K562 (cell line): ENCODE data around the gene LILRA2. TPM values are rescaled to one million over a fixed set of nuclear protein-coding genes. Genes with fewer than 3 reads are reported as not detected.

Experiments used
- CTBP1 ChIP-seq: fragments of 450-650 bp; IDR thresholded peaks from 2 replicates; pipeline ENCODE4 v1.6.1; 2016; ENCODE audit warnings: borderline replicate concordance
- CXXC5 ChIP-seq: fragments of 250-450 bp; sonication (Bioruptor Pico); IDR thresholded peaks from 2 replicates; pipeline ENCODE4 v1.8.0; 2022; ENCODE audit warnings: inconsistent platforms, mild to moderate bottlenecking, moderate library complexity
- DDX20 ChIP-seq: fragments of 450-650 bp; IDR thresholded peaks from 2 replicates; pipeline ENCODE4 v1.6.1; 2016; ENCODE audit warnings: missing genetic modification characterization, low read depth, mild to moderate bottlenecking, missing compliant biosample characterization, moderate library complexity
- GABPB2 ChIP-seq: fragments of 250-450 bp; sonication (Bioruptor Pico); conservative IDR thresholded peaks from 2 replicates; pipeline ENCODE4 v1.5.1; 2021; ENCODE audit warnings: mild to moderate bottlenecking
- HNRNPLL ChIP-seq: fragments of 200-400 bp; formaldehyde crosslinking; IDR thresholded peaks from 2 replicates; pipeline ENCODE4 v1.6.1; 2017; ENCODE audit warnings: low read length, low read depth, mild to moderate bottlenecking; ENCODE audit not compliant: poor library complexity, severe bottlenecking
- MBD2 ChIP-seq: sonication (generic); IDR thresholded peaks from 2 replicates; pipeline ENCODE4 v1.6.1; 2016; ENCODE audit warnings: low read depth, borderline replicate concordance
- NCOA4 ChIP-seq: fragments of 450-650 bp; IDR thresholded peaks from 2 replicates; pipeline ENCODE4 v1.6.1; 2018; ENCODE audit warnings: mild to moderate bottlenecking; ENCODE audit not compliant: partially characterized antibody
- PHF8 ChIP-seq: fragments of 200-600 bp; sonication (generic); IDR thresholded peaks from 2 replicates; pipeline ENCODE4 v1.6.1; 2012; ENCODE audit warnings: mixed run types, mild to moderate bottlenecking, inconsistent platforms, low read length, moderate library complexity, borderline replicate concordance
- PHTF2 ChIP-seq: fragments of 250-450 bp; sonication (Bioruptor Pico); IDR thresholded peaks from 2 replicates; pipeline ENCODE4 v1.5.0; 2021; ENCODE audit warnings: mild to moderate bottlenecking
- SRSF1 ChIP-seq: fragments of 200-400 bp; formaldehyde crosslinking; IDR thresholded peaks from 2 replicates; pipeline ENCODE4 v1.6.1; 2017; ENCODE audit warnings: mild to moderate bottlenecking, low read depth, low read length, moderate library complexity
- ZNF121 ChIP-seq: sonication (generic); formaldehyde crosslinking; conservative IDR thresholded peaks from 2 replicates; pipeline ENCODE4 v1.8.0; 2022; ENCODE audit warnings: missing genetic modification reagents
- polyA plus RNA-seq, 8 experiments: library from polyadenylated mRNA; depleted of rRNA in 4 of 8; stranded (reverse) in 5 of 8; unstranded in 3 of 8; fragments of >200 nt; fragmentation: Nextera tagmentation in 2 of 8; fragmentation: Illumina TruSeq in 1 of 8; extraction: Ambion mirVana in 2 of 8; extraction: Trizol in 1 of 8; gene quantifications; 2 replicates each; pipeline versions ENCODE4 v1.2.1 to v1.2.3, GENCODE V29; 2011 to 2014; ENCODE audit warnings: inconsistent platforms in 1 of 8, missing spikeins in 1 of 8
- total RNA-seq, 7 experiments: library from RNA; depleted of rRNA in 6 of 7; stranded (reverse); fragments of >200 nt in 6 of 7; fragmentation: Illumina TruSeq in 2 of 7; extraction: Trizol in 2 of 7; gene quantifications; 2 replicates each; pipeline versions ENCODE4 v1.2.1 to v1.2.3, GENCODE V29; 2011 to 2021; ENCODE audit warnings: low replicate concordance in 1 of 7
- TF ChIP-seq, protein P1 (sequence below): sonication (generic); formaldehyde crosslinking; IDR thresholded peaks from 2 replicates; pipeline ENCODE4 v1.4.0; 2020; ENCODE audit warnings: mild to moderate bottlenecking, missing genetic modification reagents
- TF ChIP-seq, protein P2 (sequence below): fragments of 250-450 bp; sonication (Bioruptor Pico); IDR thresholded peaks from 2 replicates; pipeline ENCODE4 v1.5.0; 2022; ENCODE audit warnings: mild to moderate bottlenecking
- TF ChIP-seq, protein P3 (sequence below): fragments of 200-800 bp; sonication (Bioruptor generic); IDR thresholded peaks from 2 replicates; pipeline ENCODE4 v1.6.1; 2016; ENCODE audit warnings: missing genetic modification characterization, missing compliant biosample characterization
- TF ChIP-seq, protein P4 (sequence below): fragments of 250-450 bp; sonication (Bioruptor Pico); IDR thresholded peaks from 2 replicates; pipeline ENCODE4 v1.8.0; 2022; ENCODE audit warnings: inconsistent platforms
- TF ChIP-seq, protein P5 (sequence below): sonication (generic); formaldehyde crosslinking; IDR thresholded peaks from 2 replicates; pipeline ENCODE4 v1.8.0; 2022; ENCODE audit warnings: mild to moderate bottlenecking, missing genetic modification reagents

The LILRA2 gene
- total and polyA plus RNA-seq, 9 of the 15 experiments (the other 6 are each of a cell fraction or from before 2014, with no cell fraction given): 0.32 to 2.1 (median 0.96) TPM

DNA sequence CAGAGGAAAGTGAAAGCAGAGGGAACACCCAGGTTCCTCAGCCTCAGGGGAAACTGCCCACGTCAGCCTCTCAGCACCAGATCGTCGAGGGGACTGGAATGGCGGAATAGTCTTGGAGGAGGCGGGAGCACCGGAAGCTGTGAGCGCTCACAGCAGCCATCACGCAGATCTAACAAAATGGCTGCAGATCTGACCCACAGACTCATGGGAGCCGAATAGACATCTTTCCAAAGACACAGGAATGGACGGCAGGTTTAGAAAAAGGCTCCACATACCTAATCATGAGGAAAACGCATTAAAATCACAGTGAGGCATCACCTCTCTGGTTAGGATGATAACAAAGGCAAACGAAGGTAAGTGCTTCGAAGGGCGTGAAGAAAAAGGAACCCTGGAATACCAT is 11.8 kb upstream of the LILRA2 start (continued):
- TF ChIP-seq, protein P1, sequence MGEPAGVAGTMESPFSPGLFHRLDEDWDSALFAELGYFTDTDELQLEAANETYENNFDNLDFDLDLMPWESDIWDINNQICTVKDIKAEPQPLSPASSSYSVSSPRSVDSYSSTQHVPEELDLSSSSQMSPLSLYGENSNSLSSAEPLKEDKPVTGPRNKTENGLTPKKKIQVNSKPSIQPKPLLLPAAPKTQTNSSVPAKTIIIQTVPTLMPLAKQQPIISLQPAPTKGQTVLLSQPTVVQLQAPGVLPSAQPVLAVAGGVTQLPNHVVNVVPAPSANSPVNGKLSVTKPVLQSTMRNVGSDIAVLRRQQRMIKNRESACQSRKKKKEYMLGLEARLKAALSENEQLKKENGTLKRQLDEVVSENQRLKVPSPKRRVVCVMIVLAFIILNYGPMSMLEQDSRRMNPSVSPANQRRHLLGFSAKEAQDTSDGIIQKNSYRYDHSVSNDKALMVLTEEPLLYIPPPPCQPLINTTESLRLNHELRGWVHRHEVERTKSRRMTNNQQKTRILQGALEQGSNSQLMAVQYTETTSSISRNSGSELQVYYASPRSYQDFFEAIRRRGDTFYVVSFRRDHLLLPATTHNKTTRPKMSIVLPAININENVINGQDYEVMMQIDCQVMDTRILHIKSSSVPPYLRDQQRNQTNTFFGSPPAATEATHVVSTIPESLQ: no peak
- TF ChIP-seq NCOA4 (no peak), GABPB2 (CRISPR knock-in tag) (no peak), CTBP1 (peak; percentile 31; the same call in 1 of the 2 replicates), HNRNPLL (no peak), ZNF121 (CRISPR knock-in tag) (no peak), MBD2 (no peak), PHTF2 (CRISPR knock-in tag) (no peak), PHF8 (no peak), CXXC5 (peak; percentile 69), SRSF1 (no peak), DDX20 (tag) (no peak)
- TF ChIP-seq, protein P2, sequence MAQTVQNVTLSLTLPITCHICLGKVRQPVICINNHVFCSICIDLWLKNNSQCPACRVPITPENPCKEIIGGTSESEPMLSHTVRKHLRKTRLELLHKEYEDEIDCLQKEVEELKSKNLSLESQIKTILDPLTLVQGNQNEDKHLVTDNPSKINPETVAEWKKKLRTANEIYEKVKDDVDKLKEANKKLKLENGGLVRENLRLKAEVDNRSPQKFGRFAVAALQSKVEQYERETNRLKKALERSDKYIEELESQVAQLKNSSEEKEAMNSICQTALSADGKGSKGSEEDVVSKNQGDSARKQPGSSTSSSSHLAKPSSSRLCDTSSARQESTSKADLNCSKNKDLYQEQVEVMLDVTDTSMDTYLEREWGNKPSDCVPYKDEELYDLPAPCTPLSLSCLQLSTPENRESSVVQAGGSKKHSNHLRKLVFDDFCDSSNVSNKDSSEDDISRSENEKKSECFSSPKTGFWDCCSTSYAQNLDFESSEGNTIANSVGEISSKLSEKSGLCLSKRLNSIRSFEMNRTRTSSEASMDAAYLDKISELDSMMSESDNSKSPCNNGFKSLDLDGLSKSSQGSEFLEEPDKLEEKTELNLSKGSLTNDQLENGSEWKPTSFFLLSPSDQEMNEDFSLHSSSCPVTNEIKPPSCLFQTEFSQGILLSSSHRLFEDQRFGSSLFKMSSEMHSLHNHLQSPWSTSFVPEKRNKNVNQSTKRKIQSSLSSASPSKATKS (CRISPR knock-in tag): no peak
- TF ChIP-seq, protein P3, sequence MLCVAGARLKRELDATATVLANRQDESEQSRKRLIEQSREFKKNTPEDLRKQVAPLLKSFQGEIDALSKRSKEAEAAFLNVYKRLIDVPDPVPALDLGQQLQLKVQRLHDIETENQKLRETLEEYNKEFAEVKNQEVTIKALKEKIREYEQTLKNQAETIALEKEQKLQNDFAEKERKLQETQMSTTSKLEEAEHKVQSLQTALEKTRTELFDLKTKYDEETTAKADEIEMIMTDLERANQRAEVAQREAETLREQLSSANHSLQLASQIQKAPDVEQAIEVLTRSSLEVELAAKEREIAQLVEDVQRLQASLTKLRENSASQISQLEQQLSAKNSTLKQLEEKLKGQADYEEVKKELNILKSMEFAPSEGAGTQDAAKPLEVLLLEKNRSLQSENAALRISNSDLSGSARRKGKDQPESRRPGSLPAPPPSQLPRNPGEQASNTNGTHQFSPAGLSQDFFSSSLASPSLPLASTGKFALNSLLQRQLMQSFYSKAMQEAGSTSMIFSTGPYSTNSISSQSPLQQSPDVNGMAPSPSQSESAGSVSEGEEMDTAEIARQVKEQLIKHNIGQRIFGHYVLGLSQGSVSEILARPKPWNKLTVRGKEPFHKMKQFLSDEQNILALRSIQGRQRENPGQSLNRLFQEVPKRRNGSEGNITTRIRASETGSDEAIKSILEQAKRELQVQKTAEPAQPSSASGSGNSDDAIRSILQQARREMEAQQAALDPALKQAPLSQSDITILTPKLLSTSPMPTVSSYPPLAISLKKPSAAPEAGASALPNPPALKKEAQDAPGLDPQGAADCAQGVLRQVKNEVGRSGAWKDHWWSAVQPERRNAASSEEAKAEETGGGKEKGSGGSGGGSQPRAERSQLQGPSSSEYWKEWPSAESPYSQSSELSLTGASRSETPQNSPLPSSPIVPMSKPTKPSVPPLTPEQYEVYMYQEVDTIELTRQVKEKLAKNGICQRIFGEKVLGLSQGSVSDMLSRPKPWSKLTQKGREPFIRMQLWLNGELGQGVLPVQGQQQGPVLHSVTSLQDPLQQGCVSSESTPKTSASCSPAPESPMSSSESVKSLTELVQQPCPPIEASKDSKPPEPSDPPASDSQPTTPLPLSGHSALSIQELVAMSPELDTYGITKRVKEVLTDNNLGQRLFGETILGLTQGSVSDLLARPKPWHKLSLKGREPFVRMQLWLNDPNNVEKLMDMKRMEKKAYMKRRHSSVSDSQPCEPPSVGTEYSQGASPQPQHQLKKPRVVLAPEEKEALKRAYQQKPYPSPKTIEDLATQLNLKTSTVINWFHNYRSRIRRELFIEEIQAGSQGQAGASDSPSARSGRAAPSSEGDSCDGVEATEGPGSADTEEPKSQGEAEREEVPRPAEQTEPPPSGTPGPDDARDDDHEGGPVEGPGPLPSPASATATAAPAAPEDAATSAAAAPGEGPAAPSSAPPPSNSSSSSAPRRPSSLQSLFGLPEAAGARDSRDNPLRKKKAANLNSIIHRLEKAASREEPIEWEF (CRISPR knock-in tag): no peak
- TF ChIP-seq, protein P4, sequence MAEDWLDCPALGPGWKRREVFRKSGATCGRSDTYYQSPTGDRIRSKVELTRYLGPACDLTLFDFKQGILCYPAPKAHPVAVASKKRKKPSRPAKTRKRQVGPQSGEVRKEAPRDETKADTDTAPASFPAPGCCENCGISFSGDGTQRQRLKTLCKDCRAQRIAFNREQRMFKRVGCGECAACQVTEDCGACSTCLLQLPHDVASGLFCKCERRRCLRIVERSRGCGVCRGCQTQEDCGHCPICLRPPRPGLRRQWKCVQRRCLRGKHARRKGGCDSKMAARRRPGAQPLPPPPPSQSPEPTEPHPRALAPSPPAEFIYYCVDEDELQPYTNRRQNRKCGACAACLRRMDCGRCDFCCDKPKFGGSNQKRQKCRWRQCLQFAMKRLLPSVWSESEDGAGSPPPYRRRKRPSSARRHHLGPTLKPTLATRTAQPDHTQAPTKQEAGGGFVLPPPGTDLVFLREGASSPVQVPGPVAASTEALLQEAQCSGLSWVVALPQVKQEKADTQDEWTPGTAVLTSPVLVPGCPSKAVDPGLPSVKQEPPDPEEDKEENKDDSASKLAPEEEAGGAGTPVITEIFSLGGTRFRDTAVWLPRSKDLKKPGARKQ: no peak
- TF ChIP-seq, protein P5, sequence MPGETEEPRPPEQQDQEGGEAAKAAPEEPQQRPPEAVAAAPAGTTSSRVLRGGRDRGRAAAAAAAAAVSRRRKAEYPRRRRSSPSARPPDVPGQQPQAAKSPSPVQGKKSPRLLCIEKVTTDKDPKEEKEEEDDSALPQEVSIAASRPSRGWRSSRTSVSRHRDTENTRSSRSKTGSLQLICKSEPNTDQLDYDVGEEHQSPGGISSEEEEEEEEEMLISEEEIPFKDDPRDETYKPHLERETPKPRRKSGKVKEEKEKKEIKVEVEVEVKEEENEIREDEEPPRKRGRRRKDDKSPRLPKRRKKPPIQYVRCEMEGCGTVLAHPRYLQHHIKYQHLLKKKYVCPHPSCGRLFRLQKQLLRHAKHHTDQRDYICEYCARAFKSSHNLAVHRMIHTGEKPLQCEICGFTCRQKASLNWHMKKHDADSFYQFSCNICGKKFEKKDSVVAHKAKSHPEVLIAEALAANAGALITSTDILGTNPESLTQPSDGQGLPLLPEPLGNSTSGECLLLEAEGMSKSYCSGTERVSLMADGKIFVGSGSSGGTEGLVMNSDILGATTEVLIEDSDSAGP: no peak
